PC-3 (cell line): ENCODE data around the gene PTPRN2. TPM values are rescaled to one million over a fixed set of nuclear protein-coding genes. Genes with fewer than 3 reads are reported as not detected.

Experiments
- ATAC-seq: fragments of 200-7000 bp; cut with Tn5 transposase; 2 replicates; pipeline ENCODE4 v1.9.1; 2020; ENCODE audit warnings: mild to moderate bottlenecking, moderate library complexity
- BruUV-seq: library from RNA; stranded (reverse); fragments of 400-500 nt; replicated peaks from 2 replicates; lab custom pipeline; 2021; lab: Mats Ljungman, UMichigan
- CTCF ChIA-PET: fragments of 300-600 bp; sonication (Branson Sonifier 250); formaldehyde crosslinking; loops from one replicate; lab custom pipeline; 2022; ENCODE audit warnings: antibody characterized with exemption; lab: Charles Lee
- POLR2A ChIA-PET: fragments of 300-600 bp; sonication (Branson Sonifier 250); formaldehyde crosslinking; loops from one replicate; lab custom pipeline; 2022; ENCODE audit warnings: antibody characterized with exemption; ENCODE audit not compliant: unreplicated experiment; lab: Charles Lee
- DNase-seq: peaks from one replicate; pipeline ENCODE4 v3.0.0-alpha.2; 2015
- H2AFZ ChIP-seq: fragments of 300-600 bp; sonication (generic); 2 replicates; pipeline ENCODE4 v1.6.0; 2016; ENCODE audit warnings: antibody characterized with exemption, low read length
- H3F3A ChIP-seq: fragments of 300-600 bp; sonication (generic); one replicate; pipeline ENCODE4 v1.6.0; 2017; ENCODE audit warnings: antibody characterized with exemption, low read length, control low read depth, mild to moderate bottlenecking; ENCODE audit not compliant: unreplicated experiment
- H3K27ac ChIP-seq: fragments of 300-600 bp; sonication (generic); 2 replicates; pipeline ENCODE4 v1.5.1; 2016; ENCODE audit warnings: mild to moderate bottlenecking, low read length
- H3K27me3 ChIP-seq: fragments of 300-600 bp; sonication (generic); 2 replicates; pipeline ENCODE4 v1.6.1; 2016; ENCODE audit warnings: low read length, mixed read lengths
- H3K36me3 ChIP-seq: fragments of 300-600 bp; sonication (generic); 2 replicates; pipeline ENCODE4 v1.6.1; 2016; ENCODE audit warnings: low read depth, mixed run types, low read length, mixed read lengths
- H3K4me1 ChIP-seq: fragments of 300-600 bp; sonication (generic); 2 replicates; pipeline ENCODE4 v1.5.1; 2016; ENCODE audit warnings: low read length; ENCODE audit not compliant: insufficient read depth
- H3K4me2 ChIP-seq: fragments of 300-600 bp; sonication (generic); 2 replicates; pipeline ENCODE4 v1.6.0; 2016; ENCODE audit warnings: low read length
- H3K4me3 ChIP-seq: fragments of 300-600 bp; sonication (generic); 2 replicates; pipeline ENCODE4 v1.5.1; 2016; ENCODE audit warnings: mild to moderate bottlenecking, low read length, mixed read lengths
- H3K79me2 ChIP-seq: fragments of 300-600 bp; sonication (generic); 2 replicates; pipeline ENCODE4 v1.6.1; 2017; ENCODE audit warnings: low read length, mixed read lengths
- H3K9ac ChIP-seq: fragments of 300-600 bp; sonication (generic); 2 replicates; pipeline ENCODE4 v1.6.0; 2016; ENCODE audit warnings: mild to moderate bottlenecking, low read length
- H3K9me2 ChIP-seq: fragments of 300-600 bp; sonication (generic); replicated peaks from 2 replicates; pipeline ENCODE4 v1.6.1; 2016; ENCODE audit warnings: mixed run types, low read length, mixed read lengths
- H3K9me3 ChIP-seq: fragments of 300-600 bp; sonication (generic); 2 replicates; pipeline ENCODE4 v1.6.1; 2016; ENCODE audit warnings: low read length, mixed read lengths
- H4K20me1 ChIP-seq: fragments of 300-600 bp; sonication (generic); 2 replicates; pipeline ENCODE4 v1.6.1; 2016; ENCODE audit warnings: low read length, mixed read lengths
- CTCF ChIP-seq: fragments of 300-600 bp; sonication (generic); conservative IDR thresholded peaks from 2 replicates; pipeline ENCODE4 v1.5.1; 2017; ENCODE audit warnings: antibody characterized with exemption, low read depth, mild to moderate bottlenecking, low read length
- EZH2 ChIP-seq: fragments of 300-600 bp; sonication (generic); IDR thresholded peaks from one replicate; pipeline ENCODE4 v1.6.1; 2017; ENCODE audit warnings: antibody characterized with exemption, mild to moderate bottlenecking, low read length; ENCODE audit not compliant: unreplicated experiment
- EZH2phosphoT487 ChIP-seq: fragments of 300-600 bp; sonication (generic); IDR thresholded peaks from 2 replicates; pipeline ENCODE4 v1.6.1; 2018; ENCODE audit warnings: mild to moderate bottlenecking, antibody characterized with exemption, low read length, borderline replicate concordance
- intact Hi-C: fragments of 100-400 bp; cut with micrococcal nuclease; formaldehyde crosslinking; loops from 2 replicates; pipeline ENCODE4 v1.9.0; 2023
- total RNA-seq: library from RNA; depleted of rRNA; stranded (reverse); fragments of >200 nt; gene quantifications from 2 replicates; pipeline ENCODE4 v1.2.3, GENCODE V29; 2014

Gene PTPRN2
- total RNA-seq, 1 experiment from 2014 or later = 3.2 TPM

- ChIA-PET CTCF (no interaction called here), POLR2A (no interaction called here)
- Histone ChIP-seq H3K9ac (no peak overlapping the region), H3F3A (no peaks in the 10 kb centered on the region), H2AFZ (no peak overlapping the region), H3K36me3 (no peaks in the 10 kb centered on the region), H3K4me1 (no peaks in the 10 kb centered on the region), H3K27me3 (no peaks in the 10 kb centered on the region), H3K27ac (no peak overlapping the region), H3K9me2 (no peaks in the 10 kb centered on the region), H4K20me1 (no peaks in the 10 kb centered on the region), H3K9me3 (no peaks in the 10 kb centered on the region), H3K79me2 (no peaks in the 10 kb centered on the region), H3K4me2 (no peak overlapping the region), H3K4me3 (no peak overlapping the region)
- no peak for DNase-seq
- BruUV-seq = no TSS peak
- intact Hi-C loops = no loop called here
- no peak for TF ChIP-seq EZH2phosphoT487
- no peak for TF ChIP-seq EZH2
- TF ChIP-seq CTCF = no peak
- no peak for ATAC-seq
Observed at GRCh38 chr7:157520249-157520648, 1067.4 kb downstream of the PTPRN2 start.

- Histone ChIP-seq H3K27me3 (no peaks in the 10 kb centered on the region), H3K4me2 (no peak overlapping the region), H3K9ac (no peak overlapping the region), H3K9me2 (no peaks in the 10 kb centered on the region), H3K4me3 (no peak overlapping the region), H4K20me1 (no peaks in the 10 kb centered on the region), H3F3A (no peaks in the 10 kb centered on the region), H3K9me3 (no peaks in the 10 kb centered on the region), H3K4me1 (no peaks in the 10 kb centered on the region), H3K27ac (no peak overlapping the region), H3K79me2 (no peaks in the 10 kb centered on the region), H2AFZ (no peak overlapping the region), H3K36me3 (no peaks in the 10 kb centered on the region)
- CTCF ChIA-PET = no interaction called here
- ATAC-seq (no peak), DNase-seq (no peak)
- BruUV-seq = no TSS peak
- intact Hi-C loops = no loop called here
- POLR2A ChIA-PET = no interaction called here
- TF ChIP-seq CTCF (no peak), EZH2phosphoT487 (no peak), EZH2 (no peak)
Observed at GRCh38 chr7:157519798-157520244, 1067.8 kb downstream of the PTPRN2 start.

- no peaks in the 10 kb centered on the region for H3K9me2 ChIP-seq
- intact Hi-C loops = no loop called here
- no peaks in the 10 kb centered on the region for H3K9me3 ChIP-seq
- H3K4me3 ChIP-seq = no peak overlapping the region
- ChIA-PET POLR2A (no interaction called here), CTCF (no interaction called here)
- H3K36me3 ChIP-seq = no peaks in the 10 kb centered on the region
- H3K9ac ChIP-seq = no peak overlapping the region
- no TSS peak for BruUV-seq
- no peaks in the 10 kb centered on the region for H3F3A ChIP-seq
- no peaks in the 10 kb centered on the region for H3K79me2 ChIP-seq
- H3K27me3 ChIP-seq = no peaks in the 10 kb centered on the region
- no peak for ATAC-seq
- no peak for TF ChIP-seq EZH2
- TF ChIP-seq EZH2phosphoT487 = no peak
- no peak for TF ChIP-seq CTCF
- no peaks in the 10 kb centered on the region for H4K20me1 ChIP-seq
- H3K4me2 ChIP-seq = no peak overlapping the region
- no peak overlapping the region for H2AFZ ChIP-seq
- no peak for DNase-seq
- H3K27ac ChIP-seq = no peak overlapping the region
- H3K4me1 ChIP-seq = no peaks in the 10 kb centered on the region
Observed at GRCh38 chr7:157519246-157519645, 1068.4 kb downstream of the PTPRN2 start.
